OCI-LY3 (cell line): ENCODE results near the gene SLC38A10.

ENCODE experiments used
- CTCF ChIP-seq: fragments of 200-600, 300-600 bp; sonication (generic); IDR thresholded peaks from 2 replicates; pipeline ENCODE4 v1.5.1; 2014; ENCODE audit warnings: antibody characterized with exemption, low read length, low read depth
- EZH2phosphoT487 ChIP-seq: fragments of 200-600 bp; shearing (Covaris generic); IDR thresholded peaks from 2 replicates; pipeline ENCODE4 v1.6.1; 2018; ENCODE audit warnings: antibody characterized with exemption, mixed run types, low read depth

- TF ChIP-seq CTCF (no peak; the same call in 1 of the 2 replicates), EZH2phosphoT487 (no peak)
Observed at GRCh38 chr17:81239714-81240555, 55.2 kb downstream of the SLC38A10 start.
